AG04449 (cell line): ENCODE data around the gene HES6.

Experiments used
- CTCF ChIA-PET: fragments of 350-600 bp; formaldehyde crosslinking; extraction: SDS; loops from one replicate; lab custom pipeline; 2021; ENCODE audit warnings: antibody characterized with exemption; lab: Yijun Ruan, JAX
- POLR2A ChIA-PET: fragments of 400-600, 350-600 bp; formaldehyde crosslinking; extraction: SDS; loops from one replicate; lab custom pipeline; 2020; ENCODE audit warnings: antibody characterized with exemption, inconsistent platforms; lab: Yijun Ruan, JAX
- DNase-seq: peaks from one replicate; pipeline ENCODE4 v3.0.0-alpha.2; 2010; ENCODE audit warnings: low read depth, low spot score
- H3K4me3 ChIP-seq: 2 replicates; pipeline ENCODE4 v1.5.1; 2011; ENCODE audit warnings: low read depth, mild to moderate bottlenecking, control low read depth, low read length
- CTCF ChIP-seq: IDR thresholded peaks from one replicate; pipeline ENCODE4 v1.5.1; 2011; ENCODE audit warnings: mild to moderate bottlenecking, moderate library complexity, low read length, control low read depth, inconsistent platforms; ENCODE audit not compliant: insufficient read depth; ENCODE audit errors: missing control alignments

The HES6 gene

GRCh38 chr2:238230699-238231098 lies 9.1 kb downstream of the HES6 start:
- ChIA-PET POLR2A (no interaction called here), CTCF (no interaction called here)
- TF ChIP-seq CTCF: no peak
- no peak for DNase-seq
- H3K4me3 ChIP-seq: no peak overlapping the region

GRCh38 chr2:238228700-238229099 lies 11.1 kb downstream of the HES6 start:
- CTCF ChIA-PET: no interaction called here
- no peak for DNase-seq
- H3K4me3 ChIP-seq: no peak overlapping the region
- no peak for TF ChIP-seq CTCF
- POLR2A ChIA-PET: no interaction called here

GRCh38 chr2:238227587-238228032 lies 12.2 kb downstream of the HES6 start:
- no peak for DNase-seq
- CTCF ChIA-PET: interaction anchor here (1.0 kb wide), 1 partner anchor 17 kb away, joined by 3 read pairs; no protein-coding TSS in a partner anchor
- POLR2A ChIA-PET: no interaction called here
- TF ChIP-seq CTCF: no peak
- no peak overlapping the region for H3K4me3 ChIP-seq

- DNase-seq: no peak
- no peak for TF ChIP-seq CTCF
- ChIA-PET CTCF (interaction anchor here (1.0 kb wide), 1 partner anchor 17 kb away, joined by 3 read pairs; no protein-coding TSS in a partner anchor), POLR2A (no interaction called here)
- no peak overlapping the region for H3K4me3 ChIP-seq
Measured at GRCh38 chr2:238226698-238227586, 12.9 kb downstream of the HES6 start.

GRCh38 chr2:238225911-238226697 lies 13.7 kb downstream of the HES6 start:
- ChIA-PET POLR2A (no interaction called here), CTCF (interaction anchor here (0.8 kb wide), 1 partner anchor 37 kb away, joined by 3 read pairs; no protein-coding TSS in a partner anchor)
- DNase-seq: no peak
- H3K4me3 ChIP-seq: no peak overlapping the region
- TF ChIP-seq CTCF: no peak

- ChIA-PET POLR2A (no interaction called here), CTCF (no interaction called here)
- DNase-seq: no peak
- no peak overlapping the region for H3K4me3 ChIP-seq
- TF ChIP-seq CTCF: no peak
Measured at GRCh38 chr2:238225121-238225520, 14.7 kb downstream of the HES6 start.
